ENCODE measurements around the gene MSL1.

DNA sequence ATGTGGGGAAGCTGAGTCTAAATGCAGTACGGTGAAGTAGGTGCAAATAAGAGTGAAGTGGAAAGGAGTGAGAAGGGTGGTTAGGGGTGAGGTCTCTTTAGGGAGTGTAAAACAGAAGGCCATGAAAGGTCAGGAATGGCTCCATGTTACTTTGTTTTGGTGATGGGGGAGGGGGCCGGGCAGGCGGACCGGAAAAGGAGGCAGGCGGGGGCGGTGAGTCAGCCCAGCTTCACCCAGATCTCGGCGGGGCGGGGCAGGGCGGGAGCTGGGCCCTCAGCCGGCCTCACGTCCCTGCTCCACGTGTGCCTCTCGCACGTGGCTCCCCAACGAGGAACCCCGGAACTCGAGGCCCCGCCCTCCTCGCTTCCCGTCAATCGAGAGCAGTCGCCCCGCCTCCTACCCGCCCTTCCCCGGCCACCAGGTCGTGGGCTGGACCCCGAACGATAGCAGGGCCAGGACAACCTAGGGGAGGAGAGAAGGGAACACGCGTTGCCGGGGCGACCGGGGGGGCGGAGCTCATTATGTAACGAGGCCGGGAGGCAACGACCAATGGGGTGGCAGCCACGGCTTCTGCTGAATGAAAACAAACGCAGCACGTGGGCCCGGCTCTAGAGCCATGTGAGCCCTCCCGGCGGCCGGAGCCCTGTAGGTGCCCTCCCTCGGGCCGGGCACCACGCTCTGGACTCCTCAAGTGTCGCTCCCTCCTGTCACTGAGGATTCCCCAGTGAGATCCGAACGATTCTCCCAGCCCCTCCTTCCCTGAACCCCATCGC lies 22.7 kb upstream of the MSL1 start:
- TF ChIP-seq, protein P1, sequence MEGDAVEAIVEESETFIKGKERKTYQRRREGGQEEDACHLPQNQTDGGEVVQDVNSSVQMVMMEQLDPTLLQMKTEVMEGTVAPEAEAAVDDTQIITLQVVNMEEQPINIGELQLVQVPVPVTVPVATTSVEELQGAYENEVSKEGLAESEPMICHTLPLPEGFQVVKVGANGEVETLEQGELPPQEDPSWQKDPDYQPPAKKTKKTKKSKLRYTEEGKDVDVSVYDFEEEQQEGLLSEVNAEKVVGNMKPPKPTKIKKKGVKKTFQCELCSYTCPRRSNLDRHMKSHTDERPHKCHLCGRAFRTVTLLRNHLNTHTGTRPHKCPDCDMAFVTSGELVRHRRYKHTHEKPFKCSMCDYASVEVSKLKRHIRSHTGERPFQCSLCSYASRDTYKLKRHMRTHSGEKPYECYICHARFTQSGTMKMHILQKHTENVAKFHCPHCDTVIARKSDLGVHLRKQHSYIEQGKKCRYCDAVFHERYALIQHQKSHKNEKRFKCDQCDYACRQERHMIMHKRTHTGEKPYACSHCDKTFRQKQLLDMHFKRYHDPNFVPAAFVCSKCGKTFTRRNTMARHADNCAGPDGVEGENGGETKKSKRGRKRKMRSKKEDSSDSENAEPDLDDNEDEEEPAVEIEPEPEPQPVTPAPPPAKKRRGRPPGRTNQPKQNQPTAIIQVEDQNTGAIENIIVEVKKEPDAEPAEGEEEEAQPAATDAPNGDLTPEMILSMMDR (conservative IDR thresholded peaks at IDR 0.05; ENCODE audit: low read depth, low read length), result no peak
- TF ChIP-seq POLR2A (IDR thresholded peaks at IDR 0.05; ENCODE audit: low read depth, low read length), result peak; percentile 81
- TF ChIP-seq RFX5 (IDR thresholded peaks at IDR 0.05; ENCODE audit: low read depth, low read length), result no peak; the same call in 1 of the 2 replicates
- peak; percentile 42; the same call in 1 of the 2 replicates for TF ChIP-seq FOS (IDR thresholded peaks at IDR 0.05; ENCODE audit: low read depth, low read length)
- peak; percentile 82 for TF ChIP-seq BHLHE40 (IDR thresholded peaks at IDR 0.05; ENCODE audit: low read depth, low read length)
- peak; percentile 99 for TF ChIP-seq MXI1 (IDR thresholded peaks at IDR 0.05; ENCODE audit: borderline replicate concordance, low read depth, low read length)
- no peak for TF ChIP-seq SMC3 (IDR thresholded peaks at IDR 0.05; ENCODE audit: low read depth, low read length)
- peak; percentile 90 for TF ChIP-seq MAZ (IDR thresholded peaks at IDR 0.05; ENCODE audit: borderline replicate concordance, low read depth, low read length)
- TF ChIP-seq, protein P2, sequence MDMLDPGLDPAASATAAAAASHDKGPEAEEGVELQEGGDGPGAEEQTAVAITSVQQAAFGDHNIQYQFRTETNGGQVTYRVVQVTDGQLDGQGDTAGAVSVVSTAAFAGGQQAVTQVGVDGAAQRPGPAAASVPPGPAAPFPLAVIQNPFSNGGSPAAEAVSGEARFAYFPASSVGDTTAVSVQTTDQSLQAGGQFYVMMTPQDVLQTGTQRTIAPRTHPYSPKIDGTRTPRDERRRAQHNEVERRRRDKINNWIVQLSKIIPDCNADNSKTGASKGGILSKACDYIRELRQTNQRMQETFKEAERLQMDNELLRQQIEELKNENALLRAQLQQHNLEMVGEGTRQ (IDR thresholded peaks at IDR 0.05; ENCODE audit: low read depth, low read length), result peak; percentile 76
